NCI-H82 treated with DMSO at 0.1 percent for 48 hours (cell line): ENCODE data around the gene CAND2.

Experiments used
- DNase-seq: peaks from one replicate; lab custom pipeline; 2025; ENCODE audit not compliant: unreplicated experiment; lab: John Stamatoyannopoulos, UW

CAND2 gene

GRCh38 chr3:12796171-12797123, at the start of gene CAND2:
CAND2 (plus strand) TSS chr3:12796680; CDS start chr3:12796721, 41 bp downstream.
- DNase-seq = no peak

- no peak for DNase-seq
These were observed 48.0 kb upstream of the CAND2 start for GRCh38 chr3:12748477-12748876.

- DNase-seq = no peak
These were observed 46.3 kb upstream of the CAND2 start for GRCh38 chr3:12750223-12750622.

GRCh38 chr3:12750658-12751071, 45.8 kb upstream of the CAND2 start:
- no peak for DNase-seq

GRCh38 chr3:12751571-12751970, 44.9 kb upstream of the CAND2 start:
- no peak for DNase-seq

GRCh38 chr3:12752102-12752501, 44.4 kb upstream of the CAND2 start:
- DNase-seq = no peak

- DNase-seq = no peak
These were observed 43.7 kb upstream of the CAND2 start for GRCh38 chr3:12752809-12753208.

GRCh38 chr3:12753275-12754028, 43.0 kb upstream of the CAND2 start:
- no peak for DNase-seq

GRCh38 chr3:12754313-12754712, 42.2 kb upstream of the CAND2 start:
- no peak for DNase-seq

GRCh38 chr3:12755754-12756153, 40.7 kb upstream of the CAND2 start:
- no peak for DNase-seq

- DNase-seq = no peak
These were observed 40.3 kb upstream of the CAND2 start for GRCh38 chr3:12756175-12756574.

GRCh38 chr3:12756635-12757034, 39.8 kb upstream of the CAND2 start:
- DNase-seq = no peak

- no peak for DNase-seq
These were observed 38.3 kb upstream of the CAND2 start for GRCh38 chr3:12758025-12758781.

GRCh38 chr3:12759097-12759679, 37.3 kb upstream of the CAND2 start, which contains the start of gene TMEM40:
TMEM40 (minus strand) TSS chr3:12759259; CDS start chr3:12749832, 9,427 bp downstream.
- no peak for DNase-seq

- no peak for DNase-seq
These were observed 36.6 kb upstream of the CAND2 start for GRCh38 chr3:12759693-12760565.

- no peak for DNase-seq
These were observed 32.2 kb upstream of the CAND2 start for GRCh38 chr3:12764171-12764776.

- no peak for DNase-seq
These were observed 29.9 kb upstream of the CAND2 start for GRCh38 chr3:12766541-12766940.

- no peak for DNase-seq
These were observed 27.6 kb upstream of the CAND2 start for GRCh38 chr3:12768579-12769527.
